ENCODE data around the gene ATP11A.

- TF ChIP-seq, protein P1, sequence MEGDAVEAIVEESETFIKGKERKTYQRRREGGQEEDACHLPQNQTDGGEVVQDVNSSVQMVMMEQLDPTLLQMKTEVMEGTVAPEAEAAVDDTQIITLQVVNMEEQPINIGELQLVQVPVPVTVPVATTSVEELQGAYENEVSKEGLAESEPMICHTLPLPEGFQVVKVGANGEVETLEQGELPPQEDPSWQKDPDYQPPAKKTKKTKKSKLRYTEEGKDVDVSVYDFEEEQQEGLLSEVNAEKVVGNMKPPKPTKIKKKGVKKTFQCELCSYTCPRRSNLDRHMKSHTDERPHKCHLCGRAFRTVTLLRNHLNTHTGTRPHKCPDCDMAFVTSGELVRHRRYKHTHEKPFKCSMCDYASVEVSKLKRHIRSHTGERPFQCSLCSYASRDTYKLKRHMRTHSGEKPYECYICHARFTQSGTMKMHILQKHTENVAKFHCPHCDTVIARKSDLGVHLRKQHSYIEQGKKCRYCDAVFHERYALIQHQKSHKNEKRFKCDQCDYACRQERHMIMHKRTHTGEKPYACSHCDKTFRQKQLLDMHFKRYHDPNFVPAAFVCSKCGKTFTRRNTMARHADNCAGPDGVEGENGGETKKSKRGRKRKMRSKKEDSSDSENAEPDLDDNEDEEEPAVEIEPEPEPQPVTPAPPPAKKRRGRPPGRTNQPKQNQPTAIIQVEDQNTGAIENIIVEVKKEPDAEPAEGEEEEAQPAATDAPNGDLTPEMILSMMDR (IDR thresholded peaks at IDR 0.05): no peak
- TF ChIP-seq POLR2A (IDR thresholded peaks at IDR 0.05) (no peak), POLR2AphosphoS5 (IDR thresholded peaks at IDR 0.05) (no peak)
Observed at GRCh38 chr13:112831801-112832200, 142.0 kb downstream of the ATP11A start.
